ENCODE results near the gene RBP4. TPM values are rescaled to one million over a fixed set of nuclear protein-coding genes. Genes with fewer than 3 reads are reported as not detected.

RBP4 gene
- total RNA-seq, 3 donors from 2014 or later: 63.5 to 813 (median 111) TPM

GRCh38 chr10:93596539-93596938 lies 4.5 kb downstream of the RBP4 start:
- Histone ChIP-seq H3K27ac (no peak overlapping the region), H3K9me3 (no peaks in the 10 kb centered on the region), H3K4me1 (no peaks in the 10 kb centered on the region), H3K4me3 (no peak overlapping the region), H3K36me3 (no peaks in the 10 kb centered on the region), H3K27me3 (peaks cover 0 to 5% of the 10 kb centered on the region in 2 donors)
- TF ChIP-seq POLR2A (IDR thresholded peaks at IDR 0.05): no peak
- TF ChIP-seq POLR2AphosphoS5 (IDR thresholded peaks at IDR 0.05): no peak
- no peak for TF ChIP-seq CTCF (IDR thresholded peaks at IDR 0.05)
- intact Hi-C loops (cut with DNase I; ENCODE audit: low total_unique reads): no loop called here
- no peak for DNase-seq (ENCODE audit: low spot score in 2 of 2)

GRCh38 chr10:93595378-93596161 lies 5.5 kb downstream of the RBP4 start:
- H3K9me3 ChIP-seq: no peaks in the 10 kb centered on the region
- H3K4me3 ChIP-seq: no peak overlapping the region
- intact Hi-C loops (cut with DNase I; ENCODE audit: low total_unique reads): no loop called here
- no peaks in the 10 kb centered on the region for H3K36me3 ChIP-seq
- no peak for DNase-seq (ENCODE audit: low spot score in 2 of 2)
- TF ChIP-seq CTCF (IDR thresholded peaks at IDR 0.05) (no peak), POLR2AphosphoS5 (IDR thresholded peaks at IDR 0.05) (no peak), POLR2A (IDR thresholded peaks at IDR 0.05) (no peak)
- no peak overlapping the region for H3K27ac ChIP-seq
- H3K4me1 ChIP-seq: no peaks in the 10 kb centered on the region
- H3K27me3 ChIP-seq: no peaks in the 10 kb centered on the region

- no peak for DNase-seq (ENCODE audit: low spot score in 2 of 2)
- no peaks in the 10 kb centered on the region for H3K36me3 ChIP-seq
- no peak overlapping the region for H3K27ac ChIP-seq
- H3K27me3 ChIP-seq: no peaks in the 10 kb centered on the region
- no peaks in the 10 kb centered on the region for H3K4me1 ChIP-seq
- no peak for TF ChIP-seq POLR2A (IDR thresholded peaks at IDR 0.05)
- no peak for TF ChIP-seq POLR2AphosphoS5 (IDR thresholded peaks at IDR 0.05)
- no peak for TF ChIP-seq CTCF (IDR thresholded peaks at IDR 0.05)
- no peaks in the 10 kb centered on the region for H3K9me3 ChIP-seq
- intact Hi-C loops (cut with DNase I; ENCODE audit: low total_unique reads): no loop called here
- no peak overlapping the region for H3K4me3 ChIP-seq
Observed at GRCh38 chr10:93594518-93594917, 6.5 kb downstream of the RBP4 start.

GRCh38 chr10:93593749-93594148 lies 7.3 kb downstream of the RBP4 start:
- Histone ChIP-seq H3K27ac (no peak overlapping the region), H3K4me1 (no peaks in the 10 kb centered on the region), H3K36me3 (no peaks in the 10 kb centered on the region), H3K9me3 (no peaks in the 10 kb centered on the region), H3K27me3 (no peaks in the 10 kb centered on the region), H3K4me3 (no peak overlapping the region)
- no peak for DNase-seq (ENCODE audit: low spot score in 2 of 2)
- intact Hi-C loops (cut with DNase I; ENCODE audit: low total_unique reads): no loop called here
- TF ChIP-seq POLR2A (IDR thresholded peaks at IDR 0.05): no peak

GRCh38 chr10:93593254-93593653 lies 7.8 kb downstream of the RBP4 start:
- intact Hi-C loops (cut with DNase I; ENCODE audit: low total_unique reads): no loop called here
- H3K4me1 ChIP-seq: no peaks in the 10 kb centered on the region
- no peak for DNase-seq (ENCODE audit: low spot score in 2 of 2)
- TF ChIP-seq CTCF (IDR thresholded peaks at IDR 0.05): no peak
- TF ChIP-seq POLR2A (IDR thresholded peaks at IDR 0.05): no peak
- TF ChIP-seq POLR2AphosphoS5 (IDR thresholded peaks at IDR 0.05): no peak
- no peak overlapping the region for H3K4me3 ChIP-seq
- no peaks in the 10 kb centered on the region for H3K27me3 ChIP-seq
- no peak overlapping the region for H3K27ac ChIP-seq
- no peaks in the 10 kb centered on the region for H3K9me3 ChIP-seq
- no peaks in the 10 kb centered on the region for H3K36me3 ChIP-seq
